ENCODE results near the gene TMEM54. TPM values are rescaled to one million over a fixed set of nuclear protein-coding genes. Genes with fewer than 3 reads are reported as not detected.

Gene TMEM54
- total and polyA plus RNA-seq, 2 experiments from 2014 or later: 11.2 to 11.7 TPM

GRCh38 chr1:32931760-32932159 lies 30.6 kb upstream of the TMEM54 start:
- ATAC-seq (no peak), DNase-seq (ENCODE audit: low spot score) (no peak)
- Histone ChIP-seq H3K4me2 (no peak overlapping the region), H3K9me2 (ENCODE audit: insufficient read depth) (no peaks in the 10 kb centered on the region), H2AFZ (no peak overlapping the region), H3K36me3 (ENCODE audit: insufficient read depth) (peaks cover 9% of the 10 kb centered on the region; the same call in 1 of the 2 replicates), H3K4me3 (no peak overlapping the region), H3K79me2 (replicated peaks; ENCODE audit: insufficient read depth) (no peaks in the 10 kb centered on the region), H4K20me1 (replicated peaks; ENCODE audit: insufficient read depth) (0 out of 2 replicates have a peak, but pooled peaks cover 4% of the 10 kb centered on the region), H3F3A (replicated peaks; ENCODE audit: low read depth) (peaks cover 3% of the 10 kb centered on the region; the same call in 1 of the 2 replicates), H3K4me1 (ENCODE audit: insufficient read depth) (peaks cover 7% of the 10 kb centered on the region), H3K27ac (ENCODE audit: low read depth) (no peak overlapping the region), H3K27me3 (ENCODE audit: insufficient read depth) (peaks cover 34% of the 10 kb centered on the region)
- no peak overlapping the region for H3K4me3 Mint-ChIP-seq
- H3K4me1 Mint-ChIP-seq: peaks cover 6% of the 10 kb centered on the region; the same call in 2 of the 3 replicates
- H3K9me3 Mint-ChIP-seq: peaks cover 7% of the 10 kb centered on the region; the same call in 2 of the 3 replicates
- peaks cover 2% of the 10 kb centered on the region; the same call in 2 of the 3 replicates for H3K36me3 Mint-ChIP-seq (ENCODE audit: low read depth)
- TF ChIP-seq ZNF114 (CRISPR knock-in tag; IDR thresholded peaks at IDR 0.05) (no peak), STAT1 (IDR thresholded peaks at IDR 0.05; ENCODE audit: unreplicated experiment) (no peak), ZNF331 (CRISPR knock-in tag; IDR thresholded peaks at IDR 0.05; ENCODE audit: low read depth) (no peak), CREB1 (CRISPR knock-in tag; IDR thresholded peaks at IDR 0.05; ENCODE audit: low read depth) (no peak), CTCF (conservative IDR thresholded peaks at IDR 0.05; ENCODE audit: low read depth in 2 of 2) (no peak), ETS1 (IDR thresholded peaks at IDR 0.05) (no peak), EZH2phosphoT487 (IDR thresholded peaks at IDR 0.05; ENCODE audit: unreplicated experiment) (no peak)
- H3K27ac Mint-ChIP-seq: no peak overlapping the region
- H3K27me3 Mint-ChIP-seq (ENCODE audit: insufficient read depth, low read depth, poor library complexity): peaks cover 9% of the 10 kb centered on the region

GRCh38 chr1:32929366-32929765 lies 28.2 kb upstream of the TMEM54 start:
- H3K4me1 ChIP-seq (ENCODE audit: insufficient read depth): peaks cover 15% of the 10 kb centered on the region
- H3K27ac ChIP-seq (ENCODE audit: low read depth): no peak overlapping the region
- 0 out of 2 replicates have a peak, but pooled peaks cover 4% of the 10 kb centered on the region for H4K20me1 ChIP-seq (replicated peaks; ENCODE audit: insufficient read depth)
- Mint-ChIP-seq H3K27me3 (ENCODE audit: insufficient read depth, low read depth, poor library complexity) (peaks cover 30% of the 10 kb centered on the region), H3K36me3 (ENCODE audit: low read depth) (no peaks in the 10 kb centered on the region; the same call in 2 of the 3 replicates), H3K4me1 (peaks cover 16% of the 10 kb centered on the region), H3K9me3 (peaks cover 7% of the 10 kb centered on the region; the same call in 2 of the 3 replicates), H3K4me3 (no peak overlapping the region), H3K27ac (no peak overlapping the region)
- H3K27me3 ChIP-seq (ENCODE audit: insufficient read depth): peaks cover 58% of the 10 kb centered on the region
- no peaks in the 10 kb centered on the region for H3K9me2 ChIP-seq (ENCODE audit: insufficient read depth)
- H3K4me3 ChIP-seq: no peak overlapping the region
- H3K79me2 ChIP-seq (replicated peaks; ENCODE audit: insufficient read depth): no peaks in the 10 kb centered on the region
- no peak overlapping the region for H2AFZ ChIP-seq
- H3K4me2 ChIP-seq: no peak overlapping the region
- ATAC-seq: no peak
- peaks cover 3% of the 10 kb centered on the region; the same call in 1 of the 2 replicates for H3F3A ChIP-seq (replicated peaks; ENCODE audit: low read depth)
- no peak for DNase-seq (ENCODE audit: low spot score)
- no peaks in the 10 kb centered on the region for H3K36me3 ChIP-seq (ENCODE audit: insufficient read depth)
- TF ChIP-seq ETS1 (IDR thresholded peaks at IDR 0.05) (no peak), POLR2AphosphoS5 (IDR thresholded peaks at IDR 0.05; ENCODE audit: low read depth) (no peak), ZNF331 (CRISPR knock-in tag; IDR thresholded peaks at IDR 0.05; ENCODE audit: low read depth) (no peak), STAT1 (IDR thresholded peaks at IDR 0.05; ENCODE audit: unreplicated experiment) (no peak), JUNB (IDR thresholded peaks at IDR 0.05; ENCODE audit: unreplicated experiment) (no peak), CREB1 (CRISPR knock-in tag; IDR thresholded peaks at IDR 0.05; ENCODE audit: low read depth) (no peak), CTCF (conservative IDR thresholded peaks at IDR 0.05; ENCODE audit: low read depth in 2 of 2) (no peak)
